ENCODE results near the gene PPP1CA. TPM values are rescaled to one million over a fixed set of nuclear protein-coding genes. Genes with fewer than 3 reads are reported as not detected.
A peak's percentile ranks its signal among the peaks of the same experiment; 100 is the strongest.

The PPP1CA gene
- total and polyA plus RNA-seq, 2 donors (not counting 1 experiment from before 2014, with no cell fraction given), result 104 to 135 TPM

DNA sequence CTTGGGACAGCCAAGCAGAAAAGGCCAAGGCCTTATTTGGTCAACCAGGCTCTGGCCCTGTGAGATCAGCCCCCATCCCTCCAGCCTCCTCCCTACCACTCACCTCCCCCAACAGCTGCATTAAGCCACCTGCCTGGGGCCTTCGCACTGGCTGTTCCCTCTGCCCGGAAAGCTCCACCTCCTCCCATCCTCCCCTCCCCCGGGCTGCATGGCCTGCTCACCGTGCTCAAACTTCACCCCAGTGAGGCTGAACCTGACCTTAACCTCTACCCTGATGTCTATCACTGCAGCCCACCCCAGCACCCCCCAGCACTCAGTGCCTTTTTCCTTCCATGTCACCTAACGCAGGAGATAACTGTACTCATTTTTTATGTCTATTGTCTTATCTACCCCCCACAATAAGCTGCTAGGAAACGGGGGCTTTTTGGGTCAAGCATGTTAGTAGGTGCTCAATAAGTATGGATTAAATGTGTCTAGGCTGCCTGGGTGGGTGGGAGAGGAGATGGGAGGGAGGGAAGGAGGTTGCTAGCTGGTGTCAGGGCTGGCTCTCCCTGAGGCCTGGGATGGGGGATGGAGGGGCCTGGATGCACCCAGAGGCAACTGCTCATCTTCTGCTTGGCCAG lies 34.9 kb upstream of the PPP1CA start:
- Histone ChIP-seq H3K79me2 (ENCODE audit: control insufficient read depth, insufficient read depth, low read length) (no peaks in the 10 kb centered on the region), H2AFZ (ENCODE audit: low read length) (no peak overlapping the region), H3K36me3 (ENCODE audit: control insufficient read depth, insufficient read depth, low read length) (peaks cover 40% of the 10 kb centered on the region), H3K4me3 (replicated peaks in 1 of 4; ENCODE audit: control extremely low read depth in 1 of 4, insufficient read depth in 1 of 4, low read depth in 3 of 4, low read length in 4 of 4) (no peak overlapping the region), H4K20me1 (ENCODE audit: control insufficient read depth, extremely low read depth, insufficient read depth, low read length) (no peaks in the 10 kb centered on the region), H3K27ac (ENCODE audit: insufficient read depth, low read length) (no peak overlapping the region), H3K4me2 (ENCODE audit: extremely low read depth, insufficient read depth, low read length) (no peak overlapping the region), H3K27me3 (ENCODE audit: control insufficient read depth, insufficient read depth, low read length) (no peaks in the 10 kb centered on the region), H3K9ac (ENCODE audit: insufficient read depth, low read length) (no peak overlapping the region), H3K4me1 (ENCODE audit: control insufficient read depth, extremely low read depth, insufficient read depth, low read length) (no peaks in the 10 kb centered on the region), H3K9me3 (ENCODE audit: control insufficient read depth, insufficient read depth, low read depth, low read length) (no peaks in the 10 kb centered on the region)
- TF ChIP-seq EZH2 (IDR thresholded peaks at IDR 0.05; ENCODE audit: low read length, missing control alignments), result no peak
- TF ChIP-seq CTCF (conservative IDR thresholded peaks at IDR 0.05 in 1 of 2, IDR thresholded peaks at IDR 0.05 in 1 of 2; ENCODE audit: low read depth in 1 of 2, low read length in 2 of 2), result no peak
- peak; percentile 12 to 23 for DNase-seq (ENCODE audit: low read depth in 2 of 2)

GRCh38 chr11:67435727-67436458 lies 34.2 kb upstream of the PPP1CA start:
- Histone ChIP-seq H3K4me3 (replicated peaks in 1 of 4; ENCODE audit: control extremely low read depth in 1 of 4, insufficient read depth in 1 of 4, low read depth in 3 of 4, low read length in 4 of 4) (no peak overlapping the region), H3K36me3 (ENCODE audit: control insufficient read depth, insufficient read depth, low read length) (peaks cover 44% of the 10 kb centered on the region)

More at GRCh38 chr11:67435727-67436458, 34.2 kb upstream of the PPP1CA start:
- no peak for DNase-seq (ENCODE audit: low read depth in 2 of 2)
- H4K20me1 ChIP-seq (ENCODE audit: control insufficient read depth, extremely low read depth, insufficient read depth, low read length), result no peaks in the 10 kb centered on the region
- no peaks in the 10 kb centered on the region for H3K9me3 ChIP-seq (ENCODE audit: control insufficient read depth, insufficient read depth, low read depth, low read length)
- H2AFZ ChIP-seq (ENCODE audit: low read length), result no peak overlapping the region
- H3K79me2 ChIP-seq (ENCODE audit: control insufficient read depth, insufficient read depth, low read length), result no peaks in the 10 kb centered on the region
- H3K9ac ChIP-seq (ENCODE audit: insufficient read depth, low read length), result no peak overlapping the region
- H3K4me1 ChIP-seq (ENCODE audit: control insufficient read depth, extremely low read depth, insufficient read depth, low read length), result no peaks in the 10 kb centered on the region
- no peaks in the 10 kb centered on the region for H3K27me3 ChIP-seq (ENCODE audit: control insufficient read depth, insufficient read depth, low read length)
- TF ChIP-seq CTCF (conservative IDR thresholded peaks at IDR 0.05 in 1 of 2, IDR thresholded peaks at IDR 0.05 in 1 of 2; ENCODE audit: low read depth in 1 of 2, low read length in 2 of 2) (no peak), EZH2 (IDR thresholded peaks at IDR 0.05; ENCODE audit: low read length, missing control alignments) (no peak)
- H3K27ac ChIP-seq (ENCODE audit: insufficient read depth, low read length), result no peak overlapping the region
- H3K4me2 ChIP-seq (ENCODE audit: extremely low read depth, insufficient read depth, low read length), result no peak overlapping the region

All from fibroblast of lung (primary cell).